ENCODE results near the gene MBD6.

The MBD6 gene

DNA sequence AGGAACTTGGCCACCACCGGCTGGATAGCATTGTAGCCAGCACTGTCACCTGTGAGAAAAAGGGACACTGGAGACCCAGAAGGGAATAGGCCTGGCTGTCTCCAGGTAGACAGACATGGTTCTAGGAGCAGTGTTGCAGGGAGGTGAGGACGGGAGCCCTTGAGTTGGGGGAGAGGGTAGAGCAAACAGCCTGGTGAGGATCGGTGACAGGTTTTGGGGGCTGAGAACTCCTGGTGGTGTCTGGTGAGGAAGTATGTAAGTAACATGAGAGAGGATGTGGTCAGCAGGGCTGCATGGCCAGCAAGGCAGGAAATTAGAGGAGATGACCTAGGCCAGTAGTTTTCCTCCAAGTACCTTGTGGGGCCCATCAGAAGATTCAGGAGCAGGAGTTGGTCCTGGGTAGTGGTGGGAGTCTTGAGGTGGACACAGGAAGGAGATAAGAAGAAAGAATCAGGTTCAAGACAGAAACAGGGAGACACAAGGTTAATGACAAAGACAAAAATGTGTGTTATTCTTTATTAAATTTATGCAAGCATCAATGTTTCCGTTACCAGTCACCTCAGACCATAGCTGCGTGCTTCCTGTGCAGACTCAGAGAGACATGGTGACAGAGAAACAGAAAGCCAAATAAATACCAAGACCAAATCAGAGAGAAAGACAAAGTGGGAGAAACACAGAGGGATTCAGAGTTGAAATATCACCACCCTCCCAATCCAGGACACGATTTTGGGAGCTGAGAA is 43.1 kb upstream of the MBD6 start, which contains the start of gene ARHGAP9:
Gene ARHGAP9, minus strand, starts transcription at position 491 of the 740 bp plus-strand sequence. Its CDS starts 460 bp downstream, at position 31.
- Mint-ChIP-seq H3K9me3 (no peaks in the 10 kb centered on the region), H3K4me1 (peaks cover 46% of the 10 kb centered on the region), H3K36me3 (ENCODE audit: low read depth) (no peaks in the 10 kb centered on the region), H3K27ac (no peak within 1 kb of the TSS), H3K27me3 (ENCODE audit: low read depth, poor library complexity) (peaks cover 91% of the 10 kb centered on the region), H3K4me3 (no peak within 1 kb of the TSS)
- DNase-seq, result no peak
- no peak for TF ChIP-seq CTCF (IDR thresholded peaks at IDR 0.05)

GRCh38 chr12:57481671-57482070 is 41.0 kb upstream of the MBD6 start:
- no peak for DNase-seq
- no peaks in the 10 kb centered on the region for H3K9me3 Mint-ChIP-seq
- no peaks in the 10 kb centered on the region for H3K36me3 Mint-ChIP-seq (ENCODE audit: low read depth)
- H3K4me3 Mint-ChIP-seq, result no peak overlapping the region
- TF ChIP-seq CTCF (IDR thresholded peaks at IDR 0.05), result no peak
- peaks cover 30% of the 10 kb centered on the region for H3K4me1 Mint-ChIP-seq
- H3K27me3 Mint-ChIP-seq (ENCODE audit: low read depth, poor library complexity), result peaks cover 70% of the 10 kb centered on the region
- H3K27ac Mint-ChIP-seq, result no peak overlapping the region

GRCh38 chr12:57483466-57483865 is 39.2 kb upstream of the MBD6 start:
- Mint-ChIP-seq H3K4me1 (peaks cover 12% of the 10 kb centered on the region), H3K4me3 (no peak overlapping the region), H3K27me3 (ENCODE audit: low read depth, poor library complexity) (peaks cover 52% of the 10 kb centered on the region), H3K9me3 (no peaks in the 10 kb centered on the region), H3K36me3 (ENCODE audit: low read depth) (no peaks in the 10 kb centered on the region), H3K27ac (no peak overlapping the region)
- no peak for DNase-seq
- no peak for TF ChIP-seq CTCF (IDR thresholded peaks at IDR 0.05)

DNA sequence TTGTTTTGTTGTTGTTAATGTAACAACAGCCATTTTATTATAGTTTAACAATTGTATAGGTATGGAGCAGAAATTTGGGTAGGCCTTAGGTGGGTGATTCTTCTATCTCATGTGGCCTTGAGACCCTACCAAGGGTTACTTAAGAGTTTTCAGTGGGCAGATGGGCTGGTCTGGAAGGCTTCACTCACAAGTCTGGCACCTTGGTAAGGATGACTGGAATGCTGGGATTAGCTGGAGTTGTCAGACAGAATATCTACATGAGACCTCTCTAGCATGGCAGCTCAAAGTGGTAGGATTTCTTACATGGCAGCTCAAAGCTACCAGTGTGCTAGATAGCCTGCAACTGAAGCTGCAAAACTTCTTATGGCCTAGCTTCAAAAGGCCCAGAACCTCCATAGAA is 36.9 kb upstream of the MBD6 start:
- Mint-ChIP-seq H3K4me1 (peaks cover 15% of the 10 kb centered on the region), H3K36me3 (ENCODE audit: low read depth) (peaks cover 13% of the 10 kb centered on the region), H3K27me3 (ENCODE audit: low read depth, poor library complexity) (peaks cover 30% of the 10 kb centered on the region), H3K9me3 (no peaks in the 10 kb centered on the region), H3K27ac (no peak overlapping the region), H3K4me3 (no peak overlapping the region)
- TF ChIP-seq CTCF (IDR thresholded peaks at IDR 0.05), result no peak
- DNase-seq, result no peak

- Mint-ChIP-seq H3K4me1 (peaks cover 16% of the 10 kb centered on the region), H3K36me3 (ENCODE audit: low read depth) (peaks cover 26% of the 10 kb centered on the region), H3K27me3 (ENCODE audit: low read depth, poor library complexity) (peaks cover 15% of the 10 kb centered on the region), H3K9me3 (no peaks in the 10 kb centered on the region), H3K4me3 (peak overlapping the region; percentile 96), H3K27ac (no peak overlapping the region)
- DNase-seq, result no peak
- no peak for TF ChIP-seq CTCF (IDR thresholded peaks at IDR 0.05)
These were observed 35.5 kb upstream of the MBD6 start for GRCh38 chr12:57487055-57487596.

All from nephron progenitor cell (in vitro differentiated cells).